Left lung (tissue), 10 donors: Measurements from ENCODE around the gene KCTD10. TPM values are rescaled to one million over a fixed set of nuclear protein-coding genes. Genes with fewer than 3 reads are reported as not detected.

Experiments
- ATAC-seq: fragments of 200-7000 bp; cut with Tn5 transposase; one replicate; pipeline ENCODE4 v1.9.1; 2020; ENCODE audit warnings: moderate library complexity
- DNase-seq, 4 donors: peaks; one replicate each; pipeline ENCODE4 v3.0.0-alpha.2; 2013 to 2020
- H3K27ac ChIP-seq, 2 donors: fragments of 200-600 bp; sonication (generic) in 1 of 2; one replicate each; pipeline versions ENCODE4 v1.5.0 to v1.8.0; 2020 to 2021
- H3K27me3 ChIP-seq, 2 donors: fragments of 200-600 bp; sonication (generic) in 1 of 2; one replicate each; pipeline versions ENCODE4 v1.5.0 to v1.8.0; 2020 to 2021
- H3K36me3 ChIP-seq, 2 donors: fragments of 200-600 bp; sonication (generic) in 1 of 2; one replicate each; pipeline versions ENCODE4 v1.5.0 to v1.8.0; 2020 to 2021
- H3K4me1 ChIP-seq, 2 donors: fragments of 200-600 bp; one replicate each; pipeline ENCODE4 v1.8.0; 2021
- H3K4me3 ChIP-seq, 2 donors: fragments of 200-600 bp; sonication (generic) in 1 of 2; one replicate each; pipeline versions ENCODE4 v1.5.0 to v1.8.0; 2020 to 2021; ENCODE audit warnings: mild to moderate bottlenecking in 1 of 2
- H3K9me3 ChIP-seq, 2 donors: fragments of 200-600 bp; sonication (generic) in 1 of 2; one replicate each; pipeline versions ENCODE4 v1.5.0 to v1.8.0; 2020 to 2021
- CTCF ChIP-seq, 2 donors: fragments of 200-600 bp; sonication (generic) in 1 of 2; IDR thresholded peaks; one replicate each; pipeline versions ENCODE4 v1.5.0 to v1.8.0; 2021; ENCODE audit warnings: antibody characterized with exemption in 2 of 2
- intact Hi-C, 2 donors: fragments of 100-400 bp; cut with DNase I; formaldehyde crosslinking; loops; one replicate each; pipeline versions ENCODE4 v1.11.2 to v1.14.2; 2022
- polyA plus RNA-seq, 6 donors: library from polyadenylated mRNA; unstranded; fragments of 120-200 nt; gene quantifications; one replicate each; pipeline ENCODE4 v1.2.1, GENCODE V29; 2013; ENCODE audit not compliant: insufficient read length in 6 of 6
- total RNA-seq, 2 donors: library from RNA; stranded (reverse); fragmentation: NEBNext Ultra II Directional; extraction: Animal tissue kit (Norgen Biotek cat#: 25700); gene quantifications; one replicate each; pipeline ENCODE4 v1.2.1, GENCODE V29; 2021
- donor health status: DM: no; HTN: yes; CAD: no.
- donor health status: DM: no; HTN: no; CAD: no.

Gene KCTD10
- total and polyA plus RNA-seq, 8 donors: 42.7 to 68.2 (median 49.7) TPM

DNA sequence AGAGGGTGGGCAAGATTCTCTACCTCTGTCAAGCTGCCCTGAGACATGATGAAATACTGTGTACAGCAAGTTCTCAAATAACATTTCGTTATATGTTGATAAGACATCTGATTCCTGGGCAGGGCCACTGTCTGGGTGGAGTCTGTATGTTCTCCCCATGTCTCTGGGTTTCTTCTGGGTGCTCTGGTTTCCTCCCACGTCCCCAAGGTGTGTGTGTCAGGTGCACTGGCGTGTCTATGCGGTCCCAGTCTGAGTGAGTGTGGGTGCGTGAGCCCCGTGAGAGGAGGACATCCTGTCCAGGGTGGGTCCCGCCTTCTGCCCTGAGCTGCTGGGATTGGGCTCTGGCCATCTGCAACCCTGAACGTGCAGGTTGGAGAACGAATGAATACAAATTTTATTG lies 29.6 kb downstream of the KCTD10 start:
- peaks cover 0 to 3% of the 10 kb centered on the region in 2 donors for H3K4me1 ChIP-seq
- DNase-seq: no peak
- no peak overlapping the region for H3K4me3 ChIP-seq
- H3K27me3 ChIP-seq: no peaks in the 10 kb centered on the region
- TF ChIP-seq CTCF (IDR thresholded peaks at IDR 0.05): no peak
- intact Hi-C loops: no loop called here
- no peak for ATAC-seq
- H3K36me3 ChIP-seq: peaks cover 0 to 75% of the 10 kb centered on the region in 2 donors
- H3K9me3 ChIP-seq: no peaks in the 10 kb centered on the region
- H3K27ac ChIP-seq: no peak overlapping the region

GRCh38 chr12:109446869-109447268 lies 30.2 kb downstream of the KCTD10 start:
- ATAC-seq: no peak
- intact Hi-C loops: no loop called here
- TF ChIP-seq CTCF (IDR thresholded peaks at IDR 0.05): no peak
- H3K4me3 ChIP-seq: no peak overlapping the region
- H3K4me1 ChIP-seq: peaks cover 0 to 3% of the 10 kb centered on the region in 2 donors
- DNase-seq: no peak
- no peaks in the 10 kb centered on the region for H3K9me3 ChIP-seq
- no peak overlapping the region for H3K27ac ChIP-seq
- peaks cover 0 to 69% of the 10 kb centered on the region in 2 donors for H3K36me3 ChIP-seq
- H3K27me3 ChIP-seq: no peaks in the 10 kb centered on the region

GRCh38 chr12:109445191-109445609 lies 31.9 kb downstream of the KCTD10 start:
- H3K4me1 ChIP-seq: peaks cover 0 to 3% of the 10 kb centered on the region in 2 donors
- intact Hi-C loops: no loop called here
- no peak for DNase-seq
- peaks cover 0 to 52% of the 10 kb centered on the region in 2 donors for H3K36me3 ChIP-seq
- H3K27me3 ChIP-seq: no peaks in the 10 kb centered on the region
- TF ChIP-seq CTCF (IDR thresholded peaks at IDR 0.05): no peak
- ATAC-seq: no peak
- H3K27ac ChIP-seq: peak overlapping the region in 1 of 2 donors; percentile 72
- no peaks in the 10 kb centered on the region for H3K9me3 ChIP-seq
- no peak overlapping the region for H3K4me3 ChIP-seq

- no peaks in the 10 kb centered on the region for H3K27me3 ChIP-seq
- H3K27ac ChIP-seq: peak overlapping the region; percentile 2 to 72
- peak in 1 of 4 donors; percentile 37 for DNase-seq
- intact Hi-C loops: no loop called here
- peak; percentile 66 for ATAC-seq
- TF ChIP-seq CTCF (IDR thresholded peaks at IDR 0.05): no peak
- no peaks in the 10 kb centered on the region for H3K9me3 ChIP-seq
- peaks cover 0 to 43% of the 10 kb centered on the region in 2 donors for H3K36me3 ChIP-seq
- H3K4me1 ChIP-seq: peaks cover 0 to 3% of the 10 kb centered on the region in 2 donors
- no peak overlapping the region for H3K4me3 ChIP-seq
Observed at GRCh38 chr12:109444259-109444658, 32.8 kb downstream of the KCTD10 start.

DNA sequence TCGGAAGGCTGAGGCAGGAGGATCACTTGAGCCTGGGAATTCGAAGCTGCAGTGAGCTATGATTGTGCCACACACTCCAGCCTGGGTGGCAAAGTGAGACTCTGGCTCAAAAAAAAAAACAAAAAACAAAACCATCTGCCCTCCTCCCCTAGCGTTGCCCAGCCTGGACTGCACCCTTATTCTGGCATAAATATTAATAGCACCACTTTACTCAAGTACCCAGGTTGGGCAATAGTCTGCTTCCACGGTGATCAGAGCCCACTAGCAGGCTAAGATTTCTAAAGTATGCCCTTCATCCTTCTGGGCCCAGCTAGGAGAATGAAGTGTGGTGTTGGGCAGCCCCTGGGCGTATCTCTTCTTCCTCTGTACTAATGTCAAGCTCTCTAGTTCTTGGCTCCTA lies 33.3 kb downstream of the KCTD10 start:
- ATAC-seq: peak; percentile 91

More for the DNA sequence above, 33.3 kb downstream of the KCTD10 start:
- peaks cover 0 to 38% of the 10 kb centered on the region in 2 donors for H3K36me3 ChIP-seq
- no peak for TF ChIP-seq CTCF (IDR thresholded peaks at IDR 0.05)
- H3K27ac ChIP-seq: peak overlapping the region; percentile 2 to 72
- H3K27me3 ChIP-seq: no peaks in the 10 kb centered on the region
- intact Hi-C loops: no loop called here
- no peaks in the 10 kb centered on the region for H3K9me3 ChIP-seq
- DNase-seq: peak in 2 of 4 donors; percentile 43 to 65
- H3K4me1 ChIP-seq: peaks cover 0 to 3% of the 10 kb centered on the region in 2 donors
- no peak overlapping the region for H3K4me3 ChIP-seq
